ENCODE results near the gene SCUBE3. TPM values are rescaled to one million over a fixed set of nuclear protein-coding genes. Genes with fewer than 3 reads are reported as not detected.

SCUBE3 gene
- total RNA-seq, 4 donors from 2014 or later: 0.37 to 0.68 (median 0.52) TPM

GRCh38 chr6:35174501-35174900, 39.3 kb upstream of the SCUBE3 start:
- no peaks in the 10 kb centered on the region for H3K9me3 ChIP-seq
- TF ChIP-seq POLR2AphosphoS5 (IDR thresholded peaks at IDR 0.05) (no peak), POLR2A (IDR thresholded peaks at IDR 0.05) (no peak), CTCF (IDR thresholded peaks at IDR 0.05) (no peak), EP300 (IDR thresholded peaks at IDR 0.05; ENCODE audit: low read depth) (no peak)
- DNase-seq: no peak
- H3K4me1 ChIP-seq: no peaks in the 10 kb centered on the region
- H3K27ac ChIP-seq: no peak overlapping the region
- 96% methylated on average over 4 of the region's 4 CpGs for WGBS, 2 donors (ENCODE audit: low coverage in 1 of 2)
- no peaks in the 10 kb centered on the region for H3K27me3 ChIP-seq
- H3K36me3 ChIP-seq: no peaks in the 10 kb centered on the region
- intact Hi-C loops (cut with DNase I; ENCODE audit: low total_unique reads) (no loop called here), in situ Hi-C loops (cut with MboI; ENCODE audit: low pct_ligation_motif_present in 1 of 4, low pct_unique_long_range_greater_than_20kb in 1 of 4, low sequenced_read_pairs in 3 of 4) (no loop called here)
- no peak overlapping the region for H3K4me3 ChIP-seq

- WGBS, 2 donors (ENCODE audit: low coverage in 1 of 2): 74 to 76% methylated on average over 3 of the region's 3 CpGs
- DNase-seq: no peak
- H3K27me3 ChIP-seq: no peaks in the 10 kb centered on the region
- H3K4me3 ChIP-seq: no peak overlapping the region
- H3K4me1 ChIP-seq: peaks cover 0 to 5% (median 1%) of the 10 kb centered on the region in 4 donors
- H3K9me3 ChIP-seq: no peaks in the 10 kb centered on the region
- no peaks in the 10 kb centered on the region for H3K36me3 ChIP-seq
- no peak overlapping the region for H3K27ac ChIP-seq
- TF ChIP-seq POLR2A (IDR thresholded peaks at IDR 0.05) (no peak), CTCF (IDR thresholded peaks at IDR 0.05) (no peak), EP300 (IDR thresholded peaks at IDR 0.05; ENCODE audit: low read depth) (no peak), POLR2AphosphoS5 (IDR thresholded peaks at IDR 0.05) (no peak)
- intact Hi-C loops (cut with DNase I; ENCODE audit: low total_unique reads): no loop called here
- in situ Hi-C loops (cut with MboI; ENCODE audit: low pct_ligation_motif_present in 1 of 4, low pct_unique_long_range_greater_than_20kb in 1 of 4, low sequenced_read_pairs in 3 of 4): no loop called here
Measured at GRCh38 chr6:35176301-35177024, 37.3 kb upstream of the SCUBE3 start.

DNA sequence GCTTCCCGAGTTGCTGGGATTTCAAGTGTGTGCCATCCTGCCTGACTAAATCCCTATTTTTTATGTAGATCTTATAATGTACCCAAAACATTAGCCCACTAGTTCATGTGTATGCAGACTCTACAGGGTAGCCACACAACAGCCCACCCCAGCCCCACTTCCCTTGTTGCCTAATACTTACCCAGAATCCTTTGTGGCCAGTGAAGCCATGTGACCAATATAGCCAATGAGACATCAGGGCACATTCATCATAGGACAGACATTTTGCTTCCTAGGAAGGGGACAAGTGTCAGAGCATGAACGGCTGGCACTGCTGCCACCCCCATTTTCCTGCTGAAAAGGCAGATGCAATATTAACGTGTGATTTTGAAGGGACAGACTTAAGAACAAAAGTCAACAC, 36.6 kb upstream of the SCUBE3 start:
- intact Hi-C loops (cut with DNase I; ENCODE audit: low total_unique reads) (no loop called here), in situ Hi-C loops (cut with MboI; ENCODE audit: low pct_ligation_motif_present in 1 of 4, low pct_unique_long_range_greater_than_20kb in 1 of 4, low sequenced_read_pairs in 3 of 4) (no loop called here)
- no peaks in the 10 kb centered on the region for H3K9me3 ChIP-seq
- H3K36me3 ChIP-seq: no peaks in the 10 kb centered on the region
- H3K4me3 ChIP-seq: no peak overlapping the region
- TF ChIP-seq POLR2AphosphoS5 (IDR thresholded peaks at IDR 0.05) (no peak), EP300 (IDR thresholded peaks at IDR 0.05; ENCODE audit: low read depth) (no peak), CTCF (IDR thresholded peaks at IDR 0.05) (no peak), POLR2A (IDR thresholded peaks at IDR 0.05) (no peak)
- WGBS, 2 donors (ENCODE audit: low coverage in 1 of 2): 71 to 82% methylated on average over 3 of the region's 3 CpGs
- peaks cover 4 to 12% (median 8%) of the 10 kb centered on the region in 4 donors for H3K4me1 ChIP-seq
- DNase-seq: no peak
- no peaks in the 10 kb centered on the region for H3K27me3 ChIP-seq
- no peak overlapping the region for H3K27ac ChIP-seq

DNA sequence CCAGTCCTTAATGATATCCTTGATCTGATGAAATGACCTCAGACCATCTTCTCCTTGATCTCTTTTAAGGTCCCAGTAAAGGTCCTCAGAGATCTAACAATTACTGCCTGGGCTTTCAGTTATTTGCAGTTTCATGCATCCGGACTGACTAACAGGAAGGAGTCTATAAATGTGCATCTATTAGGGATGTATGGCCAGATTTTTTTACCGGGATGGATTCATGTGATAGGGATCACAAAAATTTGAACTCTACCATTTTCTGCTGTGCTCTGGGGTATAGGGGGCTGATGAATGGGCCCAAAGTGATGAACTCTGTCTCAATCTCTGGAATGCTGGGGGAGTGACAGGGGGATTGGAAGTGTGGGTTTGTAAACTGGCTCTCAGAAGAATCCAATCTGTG, 36.2 kb upstream of the SCUBE3 start:
- Histone ChIP-seq H3K27me3 (no peaks in the 10 kb centered on the region), H3K9me3 (no peaks in the 10 kb centered on the region), H3K4me3 (no peak overlapping the region), H3K4me1 (peaks cover 5 to 14% (median 9%) of the 10 kb centered on the region in 4 donors), H3K36me3 (no peaks in the 10 kb centered on the region), H3K27ac (no peak overlapping the region)
- DNase-seq: no peak
- in situ Hi-C loops (cut with MboI; ENCODE audit: low pct_ligation_motif_present in 1 of 4, low pct_unique_long_range_greater_than_20kb in 1 of 4, low sequenced_read_pairs in 3 of 4) (no loop called here), intact Hi-C loops (cut with DNase I; ENCODE audit: low total_unique reads) (no loop called here)
- no peak for TF ChIP-seq CTCF (IDR thresholded peaks at IDR 0.05)
- no peak for TF ChIP-seq POLR2A (IDR thresholded peaks at IDR 0.05)
- no peak for TF ChIP-seq POLR2AphosphoS5 (IDR thresholded peaks at IDR 0.05)
- no peak for TF ChIP-seq EP300 (IDR thresholded peaks at IDR 0.05; ENCODE audit: low read depth)
- WGBS, 2 donors (ENCODE audit: low coverage in 1 of 2): 93% methylated on average over 2 of the region's 2 CpGs; no CpG with 5 or more reads in 1 of the 2 donors
